ENCODE measurements around the gene SLC12A7.

The SLC12A7 gene

GRCh38 chr5:1053391-1054017 is 58.4 kb downstream of the SLC12A7 start:
- DNase-seq (ENCODE audit: low read depth in 1 of 2, low spot score in 1 of 2), result no peak
- no peak for TF ChIP-seq JUND (IDR thresholded peaks at IDR 0.05; ENCODE audit: low read depth)
- in situ Hi-C loops (cut with HindIII; ENCODE audit: low pct_unique_long_range_greater_than_20kb, low sequenced_read_pairs), result no loop called here

GRCh38 chr5:1052641-1053390 is 59.0 kb downstream of the SLC12A7 start:
- TF ChIP-seq JUND (IDR thresholded peaks at IDR 0.05; ENCODE audit: low read depth), result no peak
- in situ Hi-C loops (cut with HindIII; ENCODE audit: low pct_unique_long_range_greater_than_20kb, low sequenced_read_pairs), result no loop called here
- peak in 1 of 2 experiments; percentile 48 for DNase-seq (ENCODE audit: low read depth in 1 of 2, low spot score in 1 of 2)

DNA sequence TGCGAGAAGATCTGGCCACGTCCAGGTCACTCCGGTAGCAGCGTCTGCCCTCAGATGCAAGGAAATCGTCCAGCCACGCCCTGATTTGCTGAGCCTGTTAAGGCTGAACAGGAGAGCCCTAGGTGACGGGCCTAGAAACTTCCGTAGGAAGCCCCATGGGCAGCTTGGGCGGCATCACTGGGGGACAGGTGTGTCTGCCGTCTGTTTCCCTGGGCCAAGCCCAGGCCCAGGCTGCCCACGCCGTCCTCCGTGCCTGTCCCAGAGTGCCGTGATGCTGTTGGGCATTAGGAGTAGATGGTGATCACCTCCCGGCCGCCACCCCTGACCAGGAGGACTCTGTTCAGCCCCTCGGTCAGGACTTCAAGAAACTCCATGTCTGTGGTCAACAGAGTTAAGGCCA is 59.8 kb downstream of the SLC12A7 start:
- DNase-seq (ENCODE audit: low read depth in 1 of 2, low spot score in 1 of 2), result no peak
- in situ Hi-C loops (cut with HindIII; ENCODE audit: low pct_unique_long_range_greater_than_20kb, low sequenced_read_pairs), result no loop called here
- no peak for TF ChIP-seq JUND (IDR thresholded peaks at IDR 0.05; ENCODE audit: low read depth)

DNA sequence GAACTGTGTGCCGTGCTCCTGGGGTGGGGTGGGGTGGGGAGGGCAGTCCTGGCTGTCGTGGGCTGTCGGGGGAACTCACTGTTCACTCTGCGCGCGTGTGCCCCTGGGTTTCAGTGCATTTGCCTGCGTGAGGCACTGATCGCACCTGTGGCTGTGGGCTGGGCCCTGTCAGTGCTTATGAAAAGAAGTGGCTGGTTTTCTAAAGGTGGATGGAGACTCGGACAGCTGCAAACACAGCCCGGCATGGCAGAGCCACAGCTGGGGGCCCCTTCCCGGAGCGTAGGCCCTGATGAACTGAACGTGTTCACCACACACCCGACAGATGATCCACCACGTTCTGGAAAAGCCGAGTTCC is 60.5 kb downstream of the SLC12A7 start:
- in situ Hi-C loops (cut with HindIII; ENCODE audit: low pct_unique_long_range_greater_than_20kb, low sequenced_read_pairs), result no loop called here
- DNase-seq (ENCODE audit: low read depth in 1 of 2, low spot score in 1 of 2), result no peak
- TF ChIP-seq JUND (IDR thresholded peaks at IDR 0.05; ENCODE audit: low read depth), result no peak

DNA sequence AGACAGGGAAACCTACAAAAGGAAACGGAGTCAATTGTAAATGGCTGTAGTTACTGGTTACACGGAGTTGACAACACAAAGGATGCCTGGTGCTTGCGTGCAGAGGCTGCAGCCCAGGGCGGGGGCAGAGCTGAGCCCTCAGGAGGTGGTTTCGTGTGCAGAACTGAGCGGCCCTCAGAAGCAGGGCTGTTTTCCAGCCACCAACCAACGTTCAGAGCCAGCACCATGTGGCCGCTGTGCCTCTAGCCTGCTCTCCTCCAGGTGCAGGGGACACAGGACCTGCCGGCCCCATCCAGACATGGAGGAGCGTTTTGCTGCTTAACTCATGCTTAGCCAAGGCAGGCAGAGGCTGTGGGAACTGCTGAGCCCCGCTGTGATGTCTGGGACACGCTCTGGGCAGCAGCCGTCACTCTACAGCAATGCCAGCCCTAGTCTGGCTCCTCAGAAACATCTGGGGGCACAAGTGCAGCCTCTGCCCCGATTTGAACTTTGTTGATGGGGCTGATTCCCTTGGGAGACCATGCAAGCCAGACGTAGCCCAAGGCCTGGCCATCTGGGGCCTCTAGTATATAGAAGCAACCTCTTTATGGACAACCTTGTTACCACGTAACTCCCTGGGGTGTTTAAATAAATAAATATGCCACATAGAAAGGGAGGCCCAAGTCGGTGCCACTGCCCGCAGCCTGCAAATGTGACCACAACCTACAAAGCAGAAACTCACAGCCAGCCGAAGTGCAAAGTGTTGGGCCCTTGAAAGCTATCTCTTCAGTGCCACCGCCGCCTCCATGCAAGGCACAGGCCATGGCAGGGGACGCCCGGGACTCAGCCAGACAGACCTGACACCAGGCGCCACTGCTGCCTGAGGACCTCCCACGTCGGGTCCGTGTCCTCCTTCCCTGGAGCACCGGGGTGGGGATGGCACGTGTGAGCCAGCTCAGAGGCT is 61.2 kb downstream of the SLC12A7 start:
- TF ChIP-seq JUND (IDR thresholded peaks at IDR 0.05; ENCODE audit: low read depth), result no peak
- no peak for DNase-seq (ENCODE audit: low read depth in 1 of 2, low spot score in 1 of 2)
- in situ Hi-C loops (cut with HindIII; ENCODE audit: low pct_unique_long_range_greater_than_20kb, low sequenced_read_pairs), result no loop called here

DNA sequence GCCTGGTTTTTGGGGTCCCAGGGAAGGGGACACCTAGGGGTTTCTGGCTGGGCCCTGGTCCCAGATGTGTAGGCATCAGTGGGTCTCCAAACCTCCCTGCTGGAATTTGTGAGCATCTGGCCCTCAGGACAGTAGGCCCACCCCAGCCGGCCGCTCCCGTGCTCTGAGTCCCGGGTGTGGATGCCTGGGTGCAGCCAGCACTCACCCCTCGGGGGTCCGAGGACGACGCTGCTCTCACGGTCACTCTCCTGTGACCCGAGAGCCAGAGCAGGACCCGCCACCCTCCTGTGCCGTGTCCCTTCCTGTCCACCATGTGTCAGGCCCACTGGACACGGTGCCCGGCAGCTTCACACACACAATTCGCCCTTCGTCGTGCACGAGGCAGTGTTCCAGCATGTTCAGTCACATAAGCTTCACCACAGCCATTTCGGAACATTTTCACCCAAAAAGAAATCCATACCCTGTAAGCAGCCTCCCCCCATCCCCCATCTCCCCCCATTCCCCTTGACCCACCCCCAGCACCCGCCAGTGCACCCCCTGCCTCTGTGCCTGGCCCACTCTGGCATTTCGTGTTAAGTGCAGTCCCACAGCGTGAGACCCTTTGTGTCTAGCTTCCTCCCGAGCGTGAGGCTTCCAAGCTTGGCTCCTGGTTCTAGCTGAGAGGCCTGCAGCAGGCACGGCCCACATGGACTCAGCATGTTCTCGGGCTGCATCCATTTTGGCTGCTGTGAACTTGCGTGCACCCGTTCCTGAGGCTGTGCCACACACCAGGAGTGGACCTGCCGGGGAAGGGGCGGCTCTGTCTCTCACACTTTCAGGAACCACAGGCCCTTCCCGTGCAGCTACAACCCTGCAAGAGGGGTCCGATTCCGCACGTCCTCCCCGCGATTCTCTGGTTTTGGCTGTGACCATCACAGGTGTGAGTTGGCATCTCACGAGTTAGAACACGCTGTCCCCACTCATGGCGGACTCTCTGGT is 62.7 kb downstream of the SLC12A7 start:
- no peak for TF ChIP-seq JUND (IDR thresholded peaks at IDR 0.05; ENCODE audit: low read depth)
- no peak for DNase-seq (ENCODE audit: low read depth in 1 of 2, low spot score in 1 of 2)
- in situ Hi-C loops (cut with HindIII; ENCODE audit: low pct_unique_long_range_greater_than_20kb, low sequenced_read_pairs), result no loop called here

- in situ Hi-C loops (cut with HindIII; ENCODE audit: low pct_unique_long_range_greater_than_20kb, low sequenced_read_pairs), result no loop called here
- TF ChIP-seq JUND (IDR thresholded peaks at IDR 0.05; ENCODE audit: low read depth), result no peak
- no peak for DNase-seq (ENCODE audit: low read depth in 1 of 2, low spot score in 1 of 2)
These were observed 63.6 kb downstream of the SLC12A7 start for GRCh38 chr5:1048162-1048721.

GRCh38 chr5:1047332-1047965 is 64.4 kb downstream of the SLC12A7 start:
- DNase-seq (ENCODE audit: low read depth in 1 of 2, low spot score in 1 of 2), result no peak
- in situ Hi-C loops (cut with HindIII; ENCODE audit: low pct_unique_long_range_greater_than_20kb, low sequenced_read_pairs), result no loop called here
- TF ChIP-seq JUND (IDR thresholded peaks at IDR 0.05; ENCODE audit: low read depth), result no peak

GRCh38 chr5:1045960-1046560 is 65.8 kb downstream of the SLC12A7 start:
- in situ Hi-C loops (cut with HindIII; ENCODE audit: low pct_unique_long_range_greater_than_20kb, low sequenced_read_pairs), result no loop called here
- no peak for DNase-seq (ENCODE audit: low read depth in 1 of 2, low spot score in 1 of 2)
- TF ChIP-seq JUND (IDR thresholded peaks at IDR 0.05; ENCODE audit: low read depth), result no peak

GRCh38 chr5:1044117-1044516 is 67.7 kb downstream of the SLC12A7 start:
- DNase-seq (ENCODE audit: low read depth in 1 of 2, low spot score in 1 of 2), result no peak
- TF ChIP-seq JUND (IDR thresholded peaks at IDR 0.05; ENCODE audit: low read depth), result no peak
- in situ Hi-C loops (cut with HindIII; ENCODE audit: low pct_unique_long_range_greater_than_20kb, low sequenced_read_pairs), result no loop called here

DNA sequence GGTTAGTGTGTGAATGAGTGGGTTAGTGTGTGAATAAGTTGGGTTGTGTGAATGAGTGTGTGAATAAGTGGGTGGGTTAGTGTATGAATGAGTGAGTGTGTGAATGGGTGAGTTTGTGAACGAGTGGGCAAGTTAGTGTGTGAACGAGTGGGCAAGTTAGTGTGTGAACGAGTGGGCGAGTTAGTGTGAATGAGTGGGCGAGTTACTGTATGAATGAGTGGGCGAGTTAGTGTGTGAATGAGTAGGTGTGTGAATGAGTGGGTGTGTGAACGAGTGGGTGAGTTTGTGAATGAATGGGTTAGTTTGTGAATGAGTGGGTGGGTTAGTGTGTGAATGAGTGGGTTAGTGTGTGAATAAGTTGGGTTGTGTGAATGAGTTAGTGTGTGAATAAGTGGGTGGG is 68.5 kb downstream of the SLC12A7 start:
- in situ Hi-C loops (cut with HindIII; ENCODE audit: low pct_unique_long_range_greater_than_20kb, low sequenced_read_pairs), result no loop called here
- no peak for TF ChIP-seq JUND (IDR thresholded peaks at IDR 0.05; ENCODE audit: low read depth)
- DNase-seq (ENCODE audit: low read depth in 1 of 2, low spot score in 1 of 2), result no peak

Data from T47D (cell line).